ENCODE results near the gene HCK.
A peak's percentile ranks its signal among the peaks of the same experiment; 100 is the strongest.
"Not testable (repeated sequence)": the region's sequence is repeated elsewhere in the genome, so short reads cannot be mapped to it uniquely, and the experiment has no call there.

HCK gene

GRCh38 chr20:32091888-32092346 lies 39.9 kb downstream of the HCK start:
- peak; percentile 48 for DNase-seq (ENCODE audit: low read depth, low spot score)

- DNase-seq (ENCODE audit: low read depth, low spot score): no peak
Observed at GRCh38 chr20:32098786-32099185, 46.7 kb downstream of the HCK start.

GRCh38 chr20:32108814-32109391 lies 56.9 kb downstream of the HCK start:
- DNase-seq (ENCODE audit: low read depth, low spot score): no peak

GRCh38 chr20:32109392-32110172 lies 57.5 kb downstream of the HCK start, which contains the start of gene TM9SF4:
TM9SF4 (plus strand) TSS chr20:32109714; CDS start chr20:32109741, 27 bp downstream.
- peak; percentile 80 for DNase-seq (ENCODE audit: low read depth, low spot score)

DNA sequence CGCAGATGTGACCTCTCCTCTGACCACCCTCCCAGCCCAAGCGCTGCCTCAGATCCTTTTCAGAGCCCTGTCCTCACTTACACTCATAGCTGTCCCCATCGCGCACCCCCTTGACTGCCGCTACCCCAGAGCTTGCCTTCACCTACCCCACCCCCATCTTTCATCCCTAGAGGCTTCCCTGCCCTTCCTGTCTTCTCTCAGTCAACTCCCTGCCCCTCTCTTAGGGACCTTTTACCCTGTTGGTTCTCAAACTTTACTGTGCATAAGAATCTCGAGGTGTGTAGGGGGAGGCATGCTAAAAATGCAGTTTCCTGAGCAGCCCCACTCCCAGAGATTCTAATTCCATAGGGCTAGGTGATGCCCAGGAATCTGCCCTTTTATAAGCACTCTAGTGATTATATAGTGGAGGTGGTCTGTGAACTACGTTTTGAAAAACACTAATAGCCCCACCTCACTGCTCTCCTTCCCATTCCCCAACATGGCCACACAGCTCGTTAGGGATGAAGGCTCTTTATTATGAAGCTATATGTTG lies 58.2 kb downstream of the HCK start:
- no peak for DNase-seq (ENCODE audit: low read depth, low spot score)

DNA sequence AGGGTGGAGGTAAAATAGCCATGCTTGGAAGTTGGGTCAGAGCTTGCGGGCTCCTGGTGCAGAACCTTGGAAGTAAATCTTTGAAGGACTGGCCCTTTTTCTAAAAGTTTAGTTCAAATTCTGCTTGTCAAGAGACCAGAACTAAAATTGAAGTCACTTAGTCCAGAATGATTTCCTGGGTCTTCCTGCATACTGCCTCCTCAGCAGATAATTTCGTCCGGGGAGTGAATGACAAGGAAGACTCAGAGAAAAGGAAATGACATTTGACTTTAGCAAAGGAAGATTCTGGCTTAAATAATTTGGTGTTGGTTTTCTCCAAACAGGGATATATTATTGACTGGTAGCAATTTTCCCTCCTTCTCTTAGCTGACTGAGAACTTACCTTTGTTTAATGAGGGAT lies 58.7 kb downstream of the HCK start:
- no peak for DNase-seq (ENCODE audit: low read depth, low spot score)

GRCh38 chr20:32111156-32111686 lies 59.2 kb downstream of the HCK start:
- DNase-seq (ENCODE audit: low read depth, low spot score): no peak

GRCh38 chr20:32111753-32112152 lies 59.7 kb downstream of the HCK start:
- DNase-seq (ENCODE audit: low read depth, low spot score): no peak

GRCh38 chr20:32112841-32113240 lies 60.8 kb downstream of the HCK start:
- no peak for DNase-seq (ENCODE audit: low read depth, low spot score)

DNA sequence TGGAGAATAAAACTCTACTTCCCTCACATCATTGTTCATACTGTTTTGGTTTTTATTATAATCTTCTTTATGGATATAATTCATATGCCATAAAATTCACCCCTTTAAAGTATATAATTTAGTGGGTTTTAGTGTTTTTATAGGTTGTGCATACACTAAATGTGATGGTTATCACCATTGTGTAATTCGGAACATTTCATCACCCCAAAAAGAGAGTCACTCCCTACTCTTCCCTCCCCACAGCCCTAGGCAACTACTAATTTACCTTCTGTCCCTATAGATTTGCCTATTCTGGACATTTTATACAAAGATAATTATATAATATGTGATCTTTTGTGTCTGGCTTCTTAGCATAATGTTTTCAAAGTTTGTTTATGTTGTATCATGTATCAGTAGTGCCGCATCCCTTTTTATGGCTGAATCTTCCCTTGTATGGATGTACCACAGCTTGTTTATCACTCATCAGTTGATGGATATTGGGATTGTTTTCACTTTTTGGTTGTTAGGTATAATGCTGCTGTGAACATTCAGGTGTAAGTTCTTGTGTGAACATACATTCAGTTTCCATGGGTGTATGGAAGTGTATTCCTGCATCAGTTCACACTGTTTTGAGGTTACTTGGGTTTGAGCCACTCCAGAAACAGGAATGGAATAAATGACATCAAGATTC lies 61.7 kb downstream of the HCK start:
- DNase-seq (ENCODE audit: low read depth, low spot score): no peak

DNA sequence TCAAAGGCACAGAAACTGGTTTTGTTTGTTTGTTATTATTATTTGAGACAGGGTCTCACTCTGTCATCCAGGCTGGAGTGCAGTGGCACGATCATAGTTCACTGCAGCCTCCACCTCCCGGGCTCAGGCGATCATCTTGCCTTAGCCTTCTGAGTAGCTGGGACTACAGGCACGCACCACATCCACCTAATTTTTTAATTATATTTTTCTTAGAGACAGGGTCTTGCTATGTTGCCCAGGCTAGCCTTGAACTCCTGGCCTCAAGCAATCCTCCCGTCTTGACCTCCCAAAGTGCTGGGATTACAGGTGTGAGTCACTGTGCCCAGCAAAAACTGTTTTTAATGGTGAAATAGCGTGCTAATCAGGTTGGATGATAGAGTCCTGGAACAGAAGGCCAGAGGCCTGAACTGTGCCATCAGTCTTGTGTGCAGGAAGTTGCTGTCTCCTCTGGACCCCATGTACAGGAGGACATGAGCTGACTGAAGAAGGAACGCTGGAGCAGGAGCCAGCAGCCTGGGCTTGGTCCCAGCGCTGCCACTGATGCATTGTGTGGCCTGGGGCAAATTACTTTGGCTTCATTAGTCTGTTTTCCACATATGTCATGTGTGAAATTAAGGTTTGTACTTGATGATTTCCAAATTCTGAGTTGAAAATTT lies 62.4 kb downstream of the HCK start:
- DNase-seq (ENCODE audit: low read depth, low spot score): no peak

DNA sequence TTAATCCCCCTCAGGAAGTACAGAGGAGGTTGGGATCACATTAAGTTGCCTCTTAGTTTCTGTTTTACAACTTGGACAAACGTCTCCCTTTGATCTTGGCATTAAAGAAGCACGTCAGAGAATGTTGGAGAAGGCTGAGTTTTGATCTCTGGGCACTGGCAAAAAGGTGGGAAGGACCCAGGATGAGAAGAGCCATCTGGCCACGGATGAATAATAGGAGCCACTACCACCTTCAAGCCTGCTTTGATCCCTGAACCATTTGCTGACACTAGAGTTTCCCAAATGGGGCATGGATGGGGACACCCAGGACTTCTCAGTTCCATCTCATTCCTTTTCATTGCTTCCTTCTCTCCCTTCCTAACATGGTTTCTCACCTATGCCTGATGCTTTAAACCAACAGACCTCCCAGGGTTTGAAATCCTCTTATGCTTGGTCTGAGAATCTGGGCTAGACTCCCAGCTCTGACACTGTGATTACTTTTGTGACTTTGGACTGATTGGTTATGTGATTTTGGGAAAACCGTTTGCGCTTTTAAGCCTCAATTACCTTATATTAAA lies 63.2 kb downstream of the HCK start:
- no peak for DNase-seq (ENCODE audit: low read depth, low spot score)

DNA sequence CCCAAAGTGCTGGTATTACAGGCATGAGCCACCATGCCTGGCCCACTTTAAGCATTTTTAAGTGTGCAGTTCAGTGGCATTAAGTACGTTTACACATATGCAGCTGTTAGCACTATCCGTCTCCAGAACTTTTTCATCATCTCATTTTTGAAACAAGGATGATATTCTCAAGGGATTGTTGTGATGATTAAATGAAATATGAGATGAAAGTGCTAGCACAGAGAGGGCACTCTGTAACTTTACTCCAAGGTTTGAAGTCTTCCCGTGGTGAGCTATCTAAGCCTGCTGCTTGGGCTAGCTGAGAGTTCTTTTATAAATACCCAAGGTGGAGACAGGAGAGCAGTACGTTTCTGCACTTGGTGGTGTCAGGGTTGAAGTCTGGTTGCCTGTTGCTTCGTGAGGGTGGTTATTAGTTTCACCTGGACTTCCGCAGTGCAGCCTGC lies 64.1 kb downstream of the HCK start:
- no peak for DNase-seq (ENCODE audit: low read depth, low spot score)

DNA sequence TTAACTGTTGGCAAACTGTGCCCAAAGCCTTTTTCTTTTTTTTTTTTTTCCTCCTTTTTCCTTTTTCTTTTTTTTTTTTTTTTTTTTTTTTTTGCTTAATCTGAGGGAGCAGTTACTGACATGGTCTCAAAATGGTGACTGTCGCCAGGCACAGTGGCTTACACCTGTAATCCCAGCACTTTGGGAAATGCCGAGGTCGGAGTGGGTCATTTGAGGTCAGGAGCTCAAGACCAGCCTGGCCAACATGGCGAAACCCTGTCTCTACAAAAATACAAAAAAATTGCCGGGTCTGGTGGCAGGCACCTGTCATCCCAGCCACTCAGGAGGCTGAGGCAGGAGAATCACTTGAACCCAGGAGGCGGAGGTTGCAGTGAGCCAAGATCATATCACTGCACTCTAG lies 64.8 kb downstream of the HCK start:
- not testable (repeated sequence) for DNase-seq (ENCODE audit: low read depth, low spot score)

DNA sequence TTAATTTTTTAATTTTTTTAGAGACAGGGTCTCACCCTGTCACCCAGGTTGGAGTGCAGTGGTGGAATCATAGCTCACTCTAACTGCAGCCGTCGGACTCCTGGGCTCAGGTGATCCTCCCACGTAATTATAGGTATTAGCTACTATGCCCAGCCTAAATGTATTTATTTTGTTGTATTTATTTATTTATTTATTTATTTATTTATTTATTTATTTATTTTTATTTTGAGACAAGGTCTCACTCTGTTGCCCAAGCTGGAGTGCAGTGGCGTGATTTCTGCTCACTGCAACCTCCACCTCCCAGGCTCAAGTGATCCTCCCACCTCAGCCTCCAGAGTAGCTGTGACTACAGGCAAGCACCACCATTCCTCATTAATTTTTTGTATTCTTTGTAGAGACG lies 66.4 kb downstream of the HCK start:
- not testable (repeated sequence) for DNase-seq (ENCODE audit: low read depth, low spot score)

DNA sequence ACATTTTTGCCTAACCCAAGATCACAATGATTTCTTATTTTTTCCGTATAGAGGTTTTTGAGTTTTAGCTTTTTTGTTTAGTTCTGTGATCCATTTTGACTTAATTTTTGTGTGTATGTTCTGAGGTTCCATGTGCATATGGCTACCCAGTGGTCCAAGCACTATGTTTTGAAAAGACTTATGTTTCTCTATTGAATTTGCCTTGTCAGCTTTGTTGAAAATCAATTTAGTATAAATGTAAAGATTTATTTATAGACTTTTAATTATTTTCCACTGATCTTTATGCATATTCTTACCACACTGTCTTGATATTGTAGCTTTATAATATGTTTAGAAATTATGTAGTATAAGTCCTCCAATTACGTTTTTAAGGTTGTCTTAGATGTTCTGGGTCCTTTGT lies 67.7 kb downstream of the HCK start:
- no peak for DNase-seq (ENCODE audit: low read depth, low spot score)

DNA sequence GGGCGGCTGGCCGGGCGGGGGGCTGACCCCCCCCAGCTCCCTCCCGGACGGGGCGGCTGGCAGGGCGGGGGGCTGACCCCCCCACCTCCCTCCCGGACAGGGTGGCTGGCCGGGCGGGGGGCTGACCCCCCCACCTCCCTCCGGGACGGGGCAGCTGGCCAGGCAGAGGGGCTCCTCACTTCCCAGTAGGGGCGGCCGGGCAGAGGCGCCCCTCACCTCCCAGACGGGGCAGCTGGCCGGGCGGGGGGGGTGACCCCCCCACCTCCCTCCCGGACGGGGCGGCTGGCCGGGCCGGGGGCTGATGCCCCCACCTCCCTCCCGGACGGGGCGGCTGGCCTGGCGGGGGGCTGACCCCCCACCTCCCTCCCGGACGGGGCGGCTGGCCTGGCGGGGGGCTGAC lies 69.9 kb downstream of the HCK start:
- not testable (repeated sequence) for DNase-seq (ENCODE audit: low read depth, low spot score)

DNA sequence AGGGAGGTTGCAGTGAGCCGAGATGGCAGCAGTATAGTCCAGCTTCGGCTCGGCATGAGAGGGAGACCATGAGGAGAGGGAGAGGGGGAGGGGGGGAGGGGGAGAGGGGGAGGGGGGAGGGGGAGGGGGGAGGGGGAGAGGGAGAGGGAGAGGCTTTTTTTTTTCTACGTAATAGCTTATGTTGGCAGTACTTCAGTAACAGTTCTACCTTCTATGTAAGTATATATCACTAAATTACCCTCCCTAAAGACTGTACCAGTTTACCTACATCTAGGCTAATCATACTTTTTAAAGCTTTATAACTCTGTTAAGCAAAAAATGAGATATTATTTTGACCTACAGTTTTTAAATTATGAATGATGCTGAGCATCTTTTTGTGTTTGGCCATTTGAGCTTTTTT lies 71.0 kb downstream of the HCK start:
- no peak for DNase-seq (ENCODE audit: low read depth, low spot score)

GRCh38 chr20:32124916-32125454 lies 72.9 kb downstream of the HCK start:
- DNase-seq (ENCODE audit: low read depth, low spot score): no peak

DNA sequence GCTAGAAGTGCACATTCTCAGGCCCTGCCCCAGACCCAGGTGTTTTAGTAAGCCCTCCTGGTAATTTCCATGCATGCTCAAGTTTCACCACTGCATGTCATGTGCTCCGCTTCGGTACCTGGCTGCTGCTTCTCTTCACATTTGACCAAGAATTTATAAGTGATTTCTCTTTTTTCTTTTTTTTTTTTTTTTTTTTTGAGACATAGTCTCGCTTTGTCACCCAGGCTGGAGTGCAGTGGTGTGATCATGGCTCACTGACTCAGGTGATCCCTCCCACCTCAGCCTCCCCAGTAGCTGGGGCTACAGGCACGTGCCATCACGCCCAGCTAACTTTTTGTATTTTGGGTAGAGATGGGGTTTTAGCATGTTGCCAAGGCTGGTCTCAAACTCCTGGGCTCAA lies 73.5 kb downstream of the HCK start:
- no peak for DNase-seq (ENCODE audit: low read depth, low spot score)

DNA sequence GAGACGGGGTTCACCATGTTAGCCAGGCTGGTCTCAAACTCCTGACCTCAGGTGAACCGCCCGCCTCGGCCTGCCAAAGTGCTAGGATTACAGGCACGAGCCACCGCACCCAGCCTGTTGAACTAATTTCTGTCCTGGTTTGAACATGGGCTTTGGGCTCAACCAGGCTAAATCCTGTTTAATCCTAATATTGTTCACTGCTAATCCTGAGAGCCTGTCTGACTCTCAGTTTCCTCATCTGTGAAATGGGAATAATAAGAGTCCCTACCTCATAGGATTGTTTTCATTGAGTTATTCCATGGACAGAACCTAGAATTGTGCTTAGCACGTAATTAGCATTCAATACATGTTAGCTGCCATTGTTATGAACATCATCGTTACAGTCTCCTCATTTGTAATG lies 74.9 kb downstream of the HCK start:
- no peak for DNase-seq (ENCODE audit: low read depth, low spot score)

Measured in activated CD4-positive, CD25-positive, alpha-beta regulatory T cell treated with anti-CD3 and anti-CD28 coated beads, Interleukin-2, amount 50 U/mL, for 16 hours (primary cell).